Stimulated activated CD4-positive, alpha-beta T cell treated with anti-CD3 and anti-CD28 coated beads, Interleukin-2, amount 100 ng/mL, for 48 hours (primary cell): Measurements from ENCODE around the gene ITGB5.
"Not testable (repeated sequence)": the region's sequence is repeated elsewhere in the genome, so short reads cannot be mapped to it uniquely, and the experiment has no call there.

Experiments used
- DNase-seq, 2 donors: peaks; one replicate each; pipeline ENCODE4 v3.0.0-alpha.2; 2020

Gene ITGB5

GRCh38 chr3:124812291-124813265 lies 74.6 kb downstream of the ITGB5 start:
- DNase-seq = no peak

- DNase-seq = no peak
Observed at GRCh38 chr3:124811436-124811835, 75.7 kb downstream of the ITGB5 start.

- DNase-seq = no peak
Observed at GRCh38 chr3:124810970-124811369, 76.2 kb downstream of the ITGB5 start.

GRCh38 chr3:124809039-124809438 lies 78.1 kb downstream of the ITGB5 start:
- no peak for DNase-seq

- DNase-seq = no peak
Observed at GRCh38 chr3:124805671-124806070, 81.5 kb downstream of the ITGB5 start.

- no peak for DNase-seq
Observed at GRCh38 chr3:124804875-124805274, 82.3 kb downstream of the ITGB5 start.

GRCh38 chr3:124802702-124803101 lies 84.5 kb downstream of the ITGB5 start:
- no peak for DNase-seq

- no peak for DNase-seq
Observed at GRCh38 chr3:124802061-124802698, 85.0 kb downstream of the ITGB5 start.

- DNase-seq = no peak
Observed at GRCh38 chr3:124800511-124801258, 86.5 kb downstream of the ITGB5 start.

- no peak for DNase-seq
Observed at GRCh38 chr3:124800076-124800475, 87.1 kb downstream of the ITGB5 start.

GRCh38 chr3:124799676-124800075 lies 87.5 kb downstream of the ITGB5 start:
- no peak for DNase-seq

- no peak for DNase-seq
Observed at GRCh38 chr3:124797426-124797945, 89.7 kb downstream of the ITGB5 start.

- DNase-seq = no peak
Observed at GRCh38 chr3:124796477-124796876, 90.7 kb downstream of the ITGB5 start.

GRCh38 chr3:124793054-124793739 lies 94.0 kb downstream of the ITGB5 start:
- no peak for DNase-seq

GRCh38 chr3:124792341-124793040 lies 94.7 kb downstream of the ITGB5 start:
- DNase-seq = no peak

GRCh38 chr3:124791639-124792151 lies 95.5 kb downstream of the ITGB5 start:
- no peak for DNase-seq

- no peak for DNase-seq
Observed at GRCh38 chr3:124791142-124791541, 96.0 kb downstream of the ITGB5 start.

- not testable (repeated sequence) for DNase-seq
Observed at GRCh38 chr3:124789103-124789502, 98.1 kb downstream of the ITGB5 start.

GRCh38 chr3:124788254-124788745 lies 98.9 kb downstream of the ITGB5 start:
- no peak for DNase-seq

GRCh38 chr3:124787476-124788195 lies 99.5 kb downstream of the ITGB5 start:
- DNase-seq = no peak
